Adipose tissue (tissue), 3 donors: Measurements from ENCODE around the gene ZNF385D. TPM values are rescaled to one million over a fixed set of nuclear protein-coding genes. Genes with fewer than 3 reads are reported as not detected.
"Not testable (repeated sequence)": the region's sequence is repeated elsewhere in the genome, so short reads cannot be mapped to it uniquely, and the experiment has no call there.

Experiments
- H3K27ac ChIP-seq: one replicate; pipeline ENCODE4 v1.5.1; 2013; ENCODE audit warnings: low read depth, low read length
- WGBS, 3 donors: extraction: QIAGEN DNeasy Blood & Tissue Kit; methylation state at CpG; one replicate each; pipeline ENCODE4 v1.1.7; 2013; 5-methylcytosine and 5-hydroxymethylcytosine counted together
- polyA plus RNA-seq, 3 donors: library from polyadenylated mRNA; stranded (reverse); fragments of 200-250 nt; gene quantifications; one replicate each; pipeline ENCODE4 v1.2.3, GENCODE V29; 2013
- donor health status: healthy with polysubstance abuse.
- donor health status: Bipolar disorder and iron deficiency.
- donor health status: healthy.

Gene ZNF385D
- polyA plus RNA-seq, 3 donors = 0.49 to 3.9 (median 3.9) TPM

GRCh38 chr3:21436835-21437234 is 314.2 kb downstream of the ZNF385D start:
- H3K27ac ChIP-seq = no peak overlapping the region
- WGBS, 3 donors = 66 to 88% (median 86%) methylated on average over 11 of the region's 11 CpGs

DNA sequence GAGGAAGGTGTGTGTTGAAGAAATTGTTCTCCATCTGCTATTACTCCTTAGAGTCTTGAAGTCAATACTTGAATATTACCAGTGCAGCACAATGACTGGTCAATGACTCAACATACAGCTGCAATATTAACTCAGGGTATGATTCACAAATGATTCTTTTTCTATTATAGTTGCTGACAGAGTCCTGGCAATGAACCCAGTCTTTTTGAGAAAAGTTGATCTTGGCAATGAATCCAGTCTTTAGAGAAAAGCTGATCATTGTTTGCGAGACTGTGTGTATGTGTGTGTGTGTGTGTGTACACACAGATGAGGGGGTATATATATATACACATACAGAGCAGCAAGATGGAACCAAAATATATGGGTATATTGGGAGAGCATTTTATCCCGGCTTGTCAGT is 315.1 kb downstream of the ZNF385D start:
- WGBS, 3 donors = 48 to 73% (median 68%) methylated on average over 2 of the region's 2 CpGs

DNA sequence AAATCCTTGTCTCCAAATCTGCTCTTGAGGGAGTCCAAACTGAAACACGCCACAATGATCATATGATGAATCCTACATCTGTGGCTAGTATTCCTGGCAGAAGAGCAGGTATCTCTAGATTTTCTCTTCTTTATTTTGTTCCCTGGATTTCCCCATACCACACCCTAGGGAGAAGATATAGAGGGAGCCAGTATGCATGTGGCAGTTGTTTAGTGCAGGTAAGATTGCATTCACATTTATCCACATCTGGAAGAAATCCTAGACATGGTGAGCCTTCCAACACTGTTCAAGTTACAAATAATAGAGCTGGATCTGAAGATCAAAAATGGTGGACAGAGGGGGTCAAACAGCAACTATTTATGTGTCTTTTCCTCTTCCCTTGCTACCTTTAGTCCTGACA is 316.7 kb downstream of the ZNF385D start:
- 84 to 89% (median 88%) methylated on average over 1 of the region's 1 CpG for WGBS, 3 donors
- H3K27ac ChIP-seq = no peak overlapping the region

More for the DNA sequence above, 315.1 kb downstream of the ZNF385D start:
- H3K27ac ChIP-seq = no peak overlapping the region

DNA sequence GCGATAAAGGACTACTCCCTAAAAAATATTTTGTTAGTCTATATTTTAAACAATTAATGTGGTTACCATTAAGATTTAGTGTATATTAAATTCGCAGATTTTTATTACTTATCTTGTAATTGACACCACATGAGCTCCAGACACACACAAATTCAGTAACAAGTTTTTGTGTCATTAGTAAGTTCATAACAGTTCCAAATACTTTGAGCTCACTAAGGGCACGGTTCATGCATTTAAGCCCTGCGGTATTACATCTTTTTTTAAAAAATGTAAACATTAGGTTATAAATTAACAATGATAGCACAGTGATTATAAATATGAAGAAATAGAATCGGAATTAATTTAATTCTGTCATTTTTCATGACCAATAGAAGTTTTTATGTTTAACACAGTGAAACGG is 317.3 kb downstream of the ZNF385D start:
- WGBS, 3 donors = 66 to 86% (median 75%) methylated on average over 6 of the region's 6 CpGs
- H3K27ac ChIP-seq = no peak overlapping the region

- no peak overlapping the region for H3K27ac ChIP-seq
- WGBS, 3 donors = 63 to 78% (median 71%) methylated on average over 4 of the region's 4 CpGs
Observed at GRCh38 chr3:21426920-21427319, 324.1 kb downstream of the ZNF385D start.

- 71 to 74% (median 73%) methylated on average over 2 of the region's 2 CpGs for WGBS, 3 donors
- no peak overlapping the region for H3K27ac ChIP-seq
Observed at GRCh38 chr3:21425715-21426114, 325.3 kb downstream of the ZNF385D start.

DNA sequence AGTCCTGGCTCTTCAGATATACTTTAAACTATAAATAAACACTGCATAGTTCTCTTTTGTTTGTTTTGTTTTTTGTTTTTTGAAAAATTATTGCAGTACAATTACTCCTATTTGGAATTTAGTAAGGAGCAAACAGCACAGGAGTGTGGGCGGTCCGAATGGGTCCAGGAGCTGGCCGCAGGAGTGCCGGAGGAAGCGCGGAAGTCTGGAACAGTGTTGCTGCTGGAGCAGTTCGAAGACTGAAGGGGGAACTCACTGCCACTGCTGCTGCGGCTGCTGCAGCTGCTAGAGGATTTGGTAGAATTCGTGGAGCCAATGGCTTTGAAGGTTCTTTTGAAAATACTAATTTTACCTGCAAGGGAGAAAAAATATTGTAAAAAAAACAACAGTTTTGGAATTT is 329.9 kb downstream of the ZNF385D start:
- H3K27ac ChIP-seq = no peak overlapping the region
- WGBS, 3 donors = 45 to 84% (median 68%) methylated on average over 9 of the region's 9 CpGs

DNA sequence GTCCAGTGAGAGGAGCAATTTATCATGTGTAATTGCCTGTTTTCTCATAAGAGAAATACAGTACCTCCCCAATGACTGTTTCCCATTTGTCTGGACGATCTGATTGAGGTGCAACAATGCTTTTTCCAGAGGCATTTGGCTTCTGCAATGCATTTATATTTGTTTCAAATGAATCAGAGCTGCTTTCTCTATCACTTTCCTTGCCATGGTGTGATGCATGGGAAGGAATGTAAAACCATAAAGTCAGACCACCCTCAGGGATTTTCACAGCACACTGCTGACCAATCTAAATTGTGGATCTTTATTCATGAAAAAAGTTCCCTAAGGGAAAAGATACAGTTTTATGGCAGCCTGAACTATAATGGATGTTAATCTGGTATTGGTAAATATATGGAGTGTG is 333.0 kb downstream of the ZNF385D start:
- no peak overlapping the region for H3K27ac ChIP-seq
- 26 to 52% (median 39%) methylated on average over 1 of the region's 1 CpG for WGBS, 3 donors

DNA sequence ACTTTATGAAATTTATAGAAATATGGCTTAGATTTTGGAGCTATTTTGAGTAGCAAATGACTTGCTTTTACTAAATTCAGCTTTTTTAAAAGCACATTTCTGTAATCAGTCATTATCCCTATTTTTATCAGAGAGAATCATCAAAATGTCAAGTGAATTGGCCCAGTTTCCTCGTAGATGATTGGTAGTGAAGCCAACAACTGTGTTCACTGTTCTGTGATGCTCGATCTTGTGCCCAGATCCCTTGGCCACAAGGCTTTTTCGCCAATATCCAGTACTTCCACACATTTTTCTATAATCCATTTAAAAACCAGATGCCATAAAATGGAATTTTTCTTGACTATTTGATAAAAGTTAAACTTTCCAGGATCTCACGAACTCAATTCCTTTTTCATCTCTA is 336.5 kb downstream of the ZNF385D start:
- H3K27ac ChIP-seq = no peak overlapping the region
- 65 to 82% (median 72%) methylated on average over 4 of the region's 4 CpGs for WGBS, 3 donors

DNA sequence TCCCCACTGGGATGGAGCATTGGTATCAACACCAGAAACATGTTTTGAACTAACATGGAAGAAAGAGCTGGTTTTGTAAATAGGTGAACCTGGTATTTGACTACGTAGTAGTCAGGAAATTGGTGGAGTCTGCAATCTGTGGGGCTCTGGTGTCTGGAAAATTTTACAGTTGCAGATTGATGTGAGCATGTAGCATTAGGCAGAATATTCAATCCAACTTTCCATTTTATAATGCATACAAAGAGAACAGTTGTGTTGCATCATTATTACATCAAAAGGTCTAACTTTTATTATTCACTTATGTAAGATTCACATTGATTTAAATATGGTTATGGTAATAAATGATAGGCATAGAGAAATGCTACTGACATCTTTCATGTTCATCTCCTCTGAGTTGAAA is 340.0 kb downstream of the ZNF385D start:
- H3K27ac ChIP-seq = no peak overlapping the region
- 86 to 93% (median 89%) methylated on average over 1 of the region's 1 CpG for WGBS, 3 donors

GRCh38 chr3:21409401-21409800 is 341.6 kb downstream of the ZNF385D start:
- WGBS, 3 donors = 55 to 76% (median 64%) methylated on average over 2 of the region's 2 CpGs
- H3K27ac ChIP-seq = no peak overlapping the region

DNA sequence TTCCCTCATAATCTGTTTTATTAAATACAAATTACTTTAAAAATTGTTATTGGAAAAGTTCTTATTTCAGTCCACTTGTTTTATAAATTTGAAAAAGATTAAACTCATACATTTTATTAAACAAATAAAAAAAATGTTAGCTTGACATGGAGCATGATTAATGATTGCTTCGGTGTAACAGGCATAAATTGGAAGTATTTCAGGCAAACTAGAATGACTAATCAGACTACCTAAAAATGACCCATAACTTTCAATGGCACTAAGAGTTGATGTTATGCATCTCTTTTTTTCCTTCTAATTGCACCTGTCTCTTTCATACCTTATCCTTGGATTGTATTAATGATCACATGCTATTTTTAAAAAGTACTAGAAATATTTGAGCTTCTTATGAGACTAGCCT is 343.3 kb downstream of the ZNF385D start:
- 0 to 32% (median 20%) methylated on average over 1 of the region's 1 CpG for WGBS, 3 donors
- H3K27ac ChIP-seq = no peak overlapping the region

DNA sequence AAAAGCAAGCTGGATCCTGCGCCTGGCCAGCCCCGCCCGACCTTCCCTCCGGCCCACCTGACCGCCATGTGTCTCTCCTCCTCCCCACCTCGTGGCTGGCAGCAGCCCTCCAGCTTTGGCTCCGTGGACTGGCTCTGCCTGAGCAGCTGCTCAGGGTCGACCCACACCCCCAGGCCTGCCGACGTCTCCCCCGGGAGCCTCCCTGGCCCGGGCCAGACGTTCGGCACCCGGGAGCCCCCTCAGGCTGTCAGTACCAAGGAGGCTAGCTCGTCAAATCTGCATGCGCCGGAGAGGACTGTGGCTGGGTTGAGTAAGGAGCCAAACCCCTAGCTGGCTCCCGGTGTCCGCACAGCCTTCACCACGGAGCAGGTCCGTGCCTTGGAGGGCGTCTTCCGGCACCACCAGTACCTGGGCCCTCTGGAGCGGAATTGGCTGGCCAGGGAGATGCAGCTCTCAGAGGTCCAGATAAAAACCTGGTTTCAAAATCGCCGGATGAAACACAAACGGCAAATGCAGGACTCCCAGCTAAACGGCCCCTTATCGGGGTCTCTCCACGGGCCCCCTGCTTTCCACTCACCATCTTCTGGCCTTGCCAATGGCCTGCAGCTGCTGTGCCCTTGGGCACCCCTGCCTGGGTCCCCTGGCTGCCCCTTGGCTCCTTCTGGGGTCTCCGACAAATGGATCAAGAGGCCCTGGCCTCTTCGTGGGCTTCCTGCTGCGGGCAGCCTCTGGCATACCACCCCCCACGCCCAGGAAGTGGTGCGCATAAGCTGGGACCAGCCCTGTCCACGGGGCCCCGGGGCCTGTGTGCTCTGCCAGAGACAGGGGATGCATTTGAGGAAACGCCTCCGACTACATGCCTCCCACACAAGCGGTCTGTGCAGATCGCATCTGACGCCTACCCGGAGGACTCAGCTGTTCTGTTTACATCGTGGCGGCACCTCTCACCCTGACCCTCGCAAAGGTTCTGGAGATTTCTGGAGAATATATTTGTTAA is 345.0 kb downstream of the ZNF385D start:
- H3K27ac ChIP-seq = no peak overlapping the region
- 86 to 93% (median 90%) methylated on average over 47 of the region's 47 CpGs for WGBS, 3 donors

DNA sequence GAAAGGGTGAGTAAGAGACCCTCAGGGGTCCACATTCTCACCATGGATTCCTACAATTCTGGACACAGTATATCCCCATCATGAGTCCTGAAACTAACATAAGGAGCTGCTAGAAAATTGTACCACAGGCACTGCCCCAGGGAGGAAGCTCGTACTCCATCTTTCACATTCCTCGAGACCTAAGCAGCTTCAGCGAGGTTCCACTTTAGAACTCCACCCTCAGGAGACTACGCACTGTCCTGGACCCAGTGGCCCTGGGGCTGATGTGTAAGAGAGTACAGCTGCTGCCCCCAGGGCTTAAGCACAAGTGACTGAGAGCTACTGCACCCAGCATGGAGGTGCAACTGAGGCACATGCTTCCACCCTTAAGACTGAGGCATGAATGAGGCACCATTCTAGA is 352.5 kb downstream of the ZNF385D start:
- 72 to 96% (median 84%) methylated on average over 4 of the region's 4 CpGs for WGBS, 3 donors
- H3K27ac ChIP-seq = no peak overlapping the region

DNA sequence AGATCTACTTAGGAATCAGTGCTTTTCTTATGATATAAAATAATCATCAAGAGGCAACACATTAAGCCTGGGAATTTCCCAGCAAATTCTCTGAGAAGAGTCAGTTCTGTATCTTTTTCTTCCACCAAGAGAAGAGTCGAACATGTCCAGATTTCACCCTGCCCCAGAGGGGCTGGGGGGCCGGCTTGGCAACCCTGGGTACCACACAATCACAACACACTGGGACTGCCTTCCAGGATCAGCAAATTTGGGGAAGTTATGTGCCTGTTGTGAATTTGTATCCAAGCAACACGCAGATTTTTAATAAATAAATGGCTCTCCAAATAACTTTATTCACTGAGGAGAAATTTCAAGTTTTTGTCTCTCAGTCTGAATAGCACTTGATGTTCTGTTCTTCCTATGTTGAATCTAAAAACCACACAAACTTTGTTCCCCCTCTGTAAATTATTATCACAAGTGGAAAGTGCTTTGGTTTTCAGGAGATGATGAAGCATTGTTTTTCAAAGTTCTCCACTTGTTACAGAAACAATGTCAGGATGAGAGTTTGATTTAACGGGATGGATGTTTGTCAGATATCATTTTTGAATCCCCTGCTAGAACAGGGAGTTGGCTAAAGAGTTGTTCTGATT is 357.2 kb downstream of the ZNF385D start:
- WGBS, 3 donors = 49 to 72% (median 61%) methylated on average over 4 of the region's 4 CpGs
- no peak overlapping the region for H3K27ac ChIP-seq

DNA sequence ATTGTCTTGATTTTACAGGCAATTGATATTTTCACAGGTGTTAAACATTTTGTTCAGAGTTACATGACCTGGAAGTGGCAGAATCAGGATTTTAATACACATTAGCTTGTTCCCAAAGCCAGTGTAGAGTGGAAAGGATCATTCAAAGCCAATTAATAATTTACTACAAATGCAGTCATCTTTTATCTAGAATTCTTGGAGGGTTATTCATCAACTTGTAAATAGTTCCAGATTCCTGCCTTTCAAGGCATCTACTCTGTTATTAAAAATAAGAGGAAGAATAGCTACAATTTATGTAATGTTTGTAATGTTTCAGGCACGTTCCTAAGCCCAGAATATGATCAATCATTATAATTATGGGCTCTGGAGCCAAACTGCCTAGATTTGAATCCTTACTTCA is 358.5 kb downstream of the ZNF385D start:
- 12 to 36% (median 33%) methylated on average over 1 of the region's 1 CpG for WGBS, 3 donors
- no peak overlapping the region for H3K27ac ChIP-seq

GRCh38 chr3:21390856-21391255 is 360.2 kb downstream of the ZNF385D start:
- WGBS, 3 donors = 46 to 74% (median 57%) methylated on average over 1 of the region's 1 CpG
- H3K27ac ChIP-seq = no peak overlapping the region

DNA sequence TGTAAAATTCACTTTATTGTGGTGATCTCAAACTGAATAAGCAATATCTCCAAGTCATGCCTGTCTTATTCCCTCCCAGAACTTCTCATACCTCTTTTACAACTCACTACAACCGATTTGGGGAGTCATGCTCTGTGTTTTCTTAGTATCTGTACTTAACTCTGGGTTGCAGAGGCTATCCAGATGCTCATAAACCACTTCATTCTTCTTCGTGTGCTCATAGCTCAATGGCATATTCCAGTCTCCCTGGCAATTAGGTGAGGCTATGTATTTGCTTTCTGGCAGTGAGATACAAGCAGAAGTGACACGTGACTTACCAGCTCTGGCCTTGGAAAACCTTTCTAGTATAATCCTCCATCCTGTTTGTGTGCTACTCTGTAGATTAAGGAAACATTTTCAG is 360.9 kb downstream of the ZNF385D start:
- no peak overlapping the region for H3K27ac ChIP-seq
- 30 to 65% (median 62%) methylated on average over 3 of the region's 3 CpGs for WGBS, 3 donors

- H3K27ac ChIP-seq = not testable (repeated sequence)
- WGBS, 3 donors = 89 to 92% (median 92%) methylated on average over 26 to 30 of the region's 30 CpGs
Observed at GRCh38 chr3:21387142-21387826, 363.7 kb downstream of the ZNF385D start.
